DMS79 (cell line): ENCODE measurements around the gene OLA1.

ENCODE experiments used
- DNase-seq: peaks from one replicate; lab custom pipeline; 2025; lab: John Stamatoyannopoulos, UW

Gene OLA1

DNA sequence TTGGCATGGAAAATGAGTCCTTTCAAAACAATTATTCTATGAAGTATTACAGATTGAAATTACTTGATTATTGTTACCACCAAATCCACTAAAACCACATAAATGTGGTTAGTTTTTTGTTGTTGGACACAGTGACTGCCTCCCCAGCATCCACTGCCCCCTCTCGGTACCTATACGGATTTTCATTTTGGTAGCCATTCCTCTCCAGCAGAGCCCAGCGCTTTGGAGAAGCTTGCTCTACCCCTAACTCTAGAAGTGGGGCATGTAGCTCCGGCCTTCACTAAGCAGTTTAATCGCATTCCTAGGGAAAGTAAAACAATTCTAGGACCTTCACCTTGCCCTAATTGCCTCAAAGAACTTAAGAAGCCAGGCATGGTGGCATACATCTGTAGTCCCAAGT lies 24.2 kb downstream of the OLA1 start:
- DNase-seq = no peak

DNA sequence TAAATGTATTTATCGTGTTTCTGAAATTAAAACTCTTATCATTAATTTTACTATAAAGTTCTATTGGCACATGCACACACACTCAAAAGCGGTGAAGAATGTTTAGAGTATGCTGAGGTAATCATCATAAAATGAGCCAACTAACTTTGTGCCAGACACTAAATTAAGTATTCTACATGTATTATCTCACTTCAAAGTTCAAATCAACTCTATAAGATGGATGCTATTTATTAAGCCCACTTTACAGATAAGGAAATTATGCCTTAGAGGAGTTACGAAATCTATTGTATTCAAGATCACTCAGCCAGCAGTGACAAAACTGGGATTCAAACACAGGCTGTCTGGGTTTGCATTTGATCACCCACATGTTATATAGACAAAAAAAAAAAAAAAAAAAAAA lies 24.9 kb downstream of the OLA1 start:
- DNase-seq = no peak

GRCh38 chr2:174222154-174222553 lies 26.2 kb downstream of the OLA1 start:
- DNase-seq = no peak

- DNase-seq = no peak
Measured at GRCh38 chr2:174219321-174219720, 29.0 kb downstream of the OLA1 start.

- no peak for DNase-seq
Measured at GRCh38 chr2:174218773-174219172, 29.6 kb downstream of the OLA1 start.

DNA sequence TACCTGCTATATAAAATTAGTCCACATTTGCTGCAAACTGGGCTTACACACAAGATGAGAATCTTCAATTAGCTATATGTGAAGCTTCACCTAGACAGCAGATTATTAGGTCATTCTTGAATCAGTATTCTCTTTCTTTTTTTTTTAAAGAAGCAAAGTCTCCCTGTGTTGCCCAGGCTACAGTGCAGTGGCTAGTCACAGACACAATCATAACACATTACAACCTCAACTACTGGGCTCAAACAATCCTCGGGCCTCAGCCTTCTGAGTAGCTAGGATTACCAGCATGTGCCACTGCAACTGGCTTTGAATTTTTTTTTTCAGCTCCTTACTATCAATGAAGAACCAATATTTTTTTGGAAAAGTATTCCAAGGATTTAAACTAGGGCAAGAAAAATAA lies 30.5 kb downstream of the OLA1 start:
- DNase-seq = no peak

- no peak for DNase-seq
Measured at GRCh38 chr2:174211954-174212353, 36.4 kb downstream of the OLA1 start.

DNA sequence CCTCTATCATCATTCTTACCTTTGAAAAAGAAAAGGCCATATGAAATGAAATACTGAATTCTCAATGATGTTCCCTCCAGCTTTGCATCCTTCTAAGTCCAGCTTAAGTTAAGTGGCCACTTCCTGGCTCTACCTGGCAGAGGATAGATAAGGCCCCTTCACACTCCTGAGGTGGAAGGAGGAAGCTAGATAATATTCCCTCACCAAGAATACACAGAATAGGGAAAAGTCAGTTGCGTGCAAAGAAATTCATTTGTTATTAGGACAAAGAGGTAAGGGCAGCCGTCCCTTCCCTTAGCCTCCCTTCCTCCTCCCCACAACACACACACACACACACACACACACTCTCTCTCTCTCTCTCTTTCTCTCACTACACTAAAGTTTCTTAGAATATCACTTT lies 37.5 kb downstream of the OLA1 start:
- no peak for DNase-seq

- DNase-seq = no peak
Measured at GRCh38 chr2:174209325-174209724, 39.0 kb downstream of the OLA1 start.

- no peak for DNase-seq
Measured at GRCh38 chr2:174208026-174208425, 40.3 kb downstream of the OLA1 start.

- no peak for DNase-seq
Measured at GRCh38 chr2:174205562-174205961, 42.8 kb downstream of the OLA1 start.

DNA sequence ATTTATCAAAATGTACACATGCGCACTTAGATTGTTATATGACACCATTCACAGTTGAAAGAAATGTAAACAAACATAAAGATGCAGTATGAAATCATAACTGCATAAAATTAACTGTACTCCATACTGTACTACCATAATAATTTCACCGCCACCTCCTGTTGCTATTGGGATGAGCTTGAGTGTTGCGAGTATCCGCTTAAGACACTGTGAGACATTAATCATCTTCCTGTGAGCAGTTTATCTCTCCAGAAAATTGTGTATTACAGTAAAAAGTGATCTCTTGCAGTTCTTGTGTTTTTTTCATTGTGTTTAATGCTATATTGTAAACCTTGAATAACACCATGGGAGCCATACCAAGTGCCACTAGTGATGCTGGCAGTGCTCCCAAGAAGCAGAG lies 46.1 kb downstream of the OLA1 start:
- no peak for DNase-seq

DNA sequence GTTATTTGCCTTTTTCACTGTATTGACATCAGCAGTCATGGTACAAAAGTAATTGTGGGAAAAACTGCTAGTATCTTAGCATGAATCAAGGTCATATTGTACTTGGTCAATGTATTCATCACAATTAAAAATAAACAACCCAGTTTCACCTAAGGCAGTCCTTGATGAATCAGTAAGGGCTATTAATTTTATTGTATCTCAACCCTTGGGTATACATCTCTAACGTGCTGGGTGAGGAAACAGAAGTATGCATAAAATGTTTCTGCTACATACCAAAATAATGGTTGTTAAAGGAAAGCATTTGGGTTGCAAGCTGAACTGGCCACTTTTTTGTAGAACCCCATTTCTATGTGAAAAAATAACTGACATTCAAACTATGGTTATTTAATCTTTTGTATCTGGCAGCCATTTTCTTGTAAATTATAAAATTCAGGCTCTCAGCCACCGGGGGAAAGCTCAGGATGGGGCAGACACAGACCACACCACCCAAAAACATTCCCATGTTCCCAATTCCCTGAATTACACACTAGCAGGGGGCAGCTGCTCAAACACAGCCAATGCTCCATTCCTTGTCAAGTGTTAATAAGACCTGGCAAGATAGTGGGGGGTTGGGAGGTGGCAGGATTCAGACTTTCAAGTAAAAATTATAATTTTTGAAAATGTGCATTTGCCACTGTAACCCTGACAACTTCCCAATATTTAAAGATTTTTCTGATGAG lies 49.3 kb downstream of the OLA1 start:
- no peak for DNase-seq

DNA sequence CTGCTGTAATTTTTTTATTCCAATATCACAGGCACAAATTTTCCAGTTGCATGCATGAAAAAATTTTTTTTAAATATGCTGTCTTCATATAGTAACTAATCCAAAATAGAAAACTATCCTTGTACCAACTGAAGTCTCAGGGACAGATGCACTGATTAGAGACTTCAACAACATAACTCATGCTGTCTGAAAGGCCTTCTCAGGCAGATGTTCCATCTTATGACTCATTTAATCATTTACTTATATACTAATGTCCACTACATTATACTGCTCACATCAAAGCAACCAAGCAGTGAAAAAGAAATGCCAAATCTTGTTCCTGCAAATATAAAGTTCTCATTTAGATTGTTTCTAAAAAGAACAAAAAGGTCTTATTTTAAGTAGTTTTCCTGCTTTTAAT lies 53.1 kb downstream of the OLA1 start:
- no peak for DNase-seq

- DNase-seq = no peak
Measured at GRCh38 chr2:174193737-174194136, 54.6 kb downstream of the OLA1 start.

- DNase-seq = no peak
Measured at GRCh38 chr2:174192664-174193063, 55.7 kb downstream of the OLA1 start.

DNA sequence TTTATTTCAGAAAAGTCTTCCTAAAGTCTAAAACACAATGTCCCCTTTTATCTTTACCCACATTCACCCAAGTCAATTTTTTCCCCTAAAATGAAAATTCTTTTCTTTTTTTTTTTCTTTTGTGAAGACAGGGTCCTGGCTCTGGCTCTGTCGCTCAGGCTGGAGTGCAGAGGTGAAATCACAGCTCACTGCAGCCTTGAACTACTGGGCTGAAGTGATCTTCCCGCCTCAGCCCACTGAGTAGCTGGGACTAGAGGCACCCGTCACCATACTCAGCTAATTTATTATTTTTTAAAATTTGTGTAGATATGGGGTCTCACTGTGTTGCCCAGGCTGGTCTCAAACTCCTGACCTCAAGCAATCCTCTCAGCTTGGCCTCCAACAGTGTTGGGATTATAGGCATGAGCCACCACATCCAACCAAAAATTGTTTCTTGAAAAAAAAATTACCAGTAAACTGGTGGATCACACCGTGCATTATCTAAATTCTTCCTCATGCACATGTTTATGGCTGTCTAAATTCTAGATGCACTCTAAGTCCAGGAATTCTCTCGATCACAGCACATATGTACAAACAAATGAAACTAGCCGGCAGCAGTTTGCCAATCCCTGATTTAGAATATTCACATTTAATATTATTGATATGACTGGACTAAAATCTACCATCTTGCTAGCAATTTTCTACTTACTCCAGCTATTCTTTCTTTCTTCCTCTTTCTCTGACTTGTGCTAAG lies 56.8 kb downstream of the OLA1 start:
- DNase-seq = no peak

DNA sequence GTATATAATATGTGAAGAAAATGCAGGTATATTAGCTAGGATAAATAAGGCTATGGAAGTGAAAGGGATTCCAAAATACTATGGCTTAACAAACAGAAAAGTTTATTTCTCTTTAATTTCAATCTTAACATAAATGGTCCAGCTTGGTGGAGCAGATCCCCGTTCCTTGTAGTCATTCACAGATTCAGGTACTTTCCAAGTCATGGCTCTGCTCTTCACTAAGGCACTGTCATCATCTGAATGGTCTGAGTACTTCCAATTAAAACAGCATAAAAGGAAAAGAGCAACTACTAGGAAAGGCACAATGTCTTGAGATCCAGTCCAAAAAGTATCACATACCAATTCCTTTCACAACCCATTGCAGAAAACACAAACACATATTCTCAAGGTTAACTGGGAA lies 63.4 kb downstream of the OLA1 start:
- DNase-seq = no peak

GRCh38 chr2:174184504-174184903 lies 63.8 kb downstream of the OLA1 start:
- DNase-seq = no peak

DNA sequence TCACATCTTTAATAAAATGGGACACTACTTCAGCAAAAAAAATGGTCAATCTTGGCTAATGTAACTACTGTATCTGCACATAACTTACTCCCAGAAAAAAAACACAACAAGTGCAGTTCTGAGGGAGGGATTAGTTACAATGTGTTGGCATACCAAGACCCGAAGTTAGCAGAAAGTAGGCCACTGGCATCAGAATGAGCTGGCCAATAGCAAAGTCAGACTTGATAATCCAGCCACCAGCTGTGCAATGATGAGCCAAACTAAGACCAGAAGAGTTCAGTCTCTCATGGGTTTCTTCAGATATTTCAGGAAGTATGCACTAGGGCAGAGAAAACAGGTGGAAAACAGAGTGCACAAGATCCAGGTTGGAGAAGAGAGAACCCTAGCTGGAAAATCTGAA lies 65.3 kb downstream of the OLA1 start:
- DNase-seq = no peak

DNA sequence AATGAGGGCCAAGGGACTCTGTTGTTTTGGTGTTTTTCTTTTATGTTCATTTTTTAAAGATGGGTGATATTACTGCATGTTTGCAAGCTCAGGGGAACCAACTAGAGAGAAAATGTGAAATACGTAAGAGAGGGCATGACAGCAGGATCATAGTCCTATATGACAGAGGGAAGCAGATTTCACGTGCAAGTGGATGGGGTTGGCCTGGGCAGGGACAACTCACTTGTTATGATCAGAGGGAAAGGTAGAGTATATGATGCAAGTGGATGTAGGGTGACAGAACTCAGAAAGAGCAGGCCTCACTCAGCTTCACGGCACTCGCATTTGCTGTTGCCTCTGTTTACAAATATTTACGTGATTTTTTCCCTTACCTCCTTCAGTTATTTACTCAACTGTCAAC lies 67.0 kb downstream of the OLA1 start:
- DNase-seq = no peak

DNA sequence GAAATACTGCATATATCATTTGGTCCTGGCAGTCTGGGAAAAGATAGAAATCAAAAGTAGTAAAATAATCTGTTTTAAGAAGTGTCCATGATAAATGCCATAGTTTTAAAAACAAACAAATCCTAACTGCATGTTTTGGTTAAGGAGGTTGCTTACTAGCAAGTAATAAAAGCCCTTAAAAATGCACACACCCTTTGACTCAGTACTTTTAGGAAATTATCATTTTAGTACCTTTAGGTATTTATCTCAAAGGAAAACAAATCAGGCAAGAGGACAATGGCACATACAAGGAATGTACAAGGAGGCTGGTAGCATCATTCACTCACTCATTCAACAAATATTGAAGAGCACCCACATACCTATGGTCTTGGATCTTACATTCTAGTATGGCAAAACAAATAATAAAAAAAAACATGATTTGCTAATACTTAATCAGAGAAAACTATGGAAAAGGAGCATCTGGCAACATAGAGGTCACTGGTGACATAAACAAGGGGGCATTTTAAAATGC lies 67.6 kb downstream of the OLA1 start:
- no peak for DNase-seq

- no peak for DNase-seq
Measured at GRCh38 chr2:174180165-174180724, 68.1 kb downstream of the OLA1 start.
